Natural killer cell (primary cell): Measurements from ENCODE around the gene PFDN2. TPM values are rescaled to one million over a fixed set of nuclear protein-coding genes. Genes with fewer than 3 reads are reported as not detected.

Source experiments
- ATAC-seq, 3 donors: fragments of 150-1000 bp in 2 of 3; fragments of 200-7000 bp in 1 of 3; cut with Tn5 transposase; 1 replicate in 1 of 3; 2 replicates in 2 of 3; pipeline ENCODE4 v1.10.0; 2021; ENCODE audit warnings: mild to moderate bottlenecking in 2 of 3, moderate library complexity in 2 of 3
- DNase-seq, 2 donors: peaks; one replicate each; pipeline versions ENCODE4 v3.0.0 to v3.0.0-alpha.2; 2013 to 2021; ENCODE audit warnings: mixed read lengths in 1 of 2
- H3K27ac ChIP-seq: one replicate; pipeline ENCODE4 v1.5.1; 2013; ENCODE audit warnings: mild to moderate bottlenecking, low read length
- H3K27me3 ChIP-seq: one replicate; pipeline ENCODE4 v1.6.1; 2013; ENCODE audit warnings: low read length; ENCODE audit not compliant: control insufficient read depth, insufficient read depth
- H3K36me3 ChIP-seq: one replicate; pipeline ENCODE4 v1.6.1; 2013; ENCODE audit warnings: low read length; ENCODE audit not compliant: control insufficient read depth, insufficient read depth
- H3K4me1 ChIP-seq: one replicate; pipeline ENCODE4 v1.6.1; 2013; ENCODE audit warnings: low read length; ENCODE audit not compliant: control insufficient read depth, insufficient read depth
- H3K4me3 ChIP-seq: one replicate; pipeline ENCODE4 v1.5.1; 2013; ENCODE audit warnings: low read length
- H3K9me3 ChIP-seq: one replicate; pipeline ENCODE4 v1.6.1; 2013; ENCODE audit warnings: low read length; ENCODE audit not compliant: control insufficient read depth, insufficient read depth
- H3K27ac Mint-ChIP-seq, 2 donors: one replicate each; pipeline ENCODE4 v1.8.0; 2022; ENCODE audit warnings: mild to moderate bottlenecking in 2 of 2, mixed read lengths in 2 of 2, moderate library complexity in 1 of 2
- H3K27me3 Mint-ChIP-seq, 2 donors: one replicate each; pipeline ENCODE4 v1.8.0; 2022; ENCODE audit warnings: low read depth in 2 of 2, mixed read lengths in 2 of 2
- H3K36me3 Mint-ChIP-seq: one replicate; pipeline ENCODE4 v1.8.0; 2022; ENCODE audit warnings: mixed read lengths
- H3K4me1 Mint-ChIP-seq, 2 donors: one replicate each; pipeline ENCODE4 v1.8.0; 2022; ENCODE audit warnings: mixed read lengths in 2 of 2
- H3K4me3 Mint-ChIP-seq: one replicate; pipeline ENCODE4 v1.8.0; 2022; ENCODE audit warnings: mild to moderate bottlenecking, moderate library complexity, mixed read lengths
- H3K9me3 Mint-ChIP-seq, 2 donors: one replicate each; pipeline ENCODE4 v1.8.0; 2022; ENCODE audit warnings: mixed read lengths in 2 of 2
- CTCF ChIP-seq: fragments of 200-600 bp; IDR thresholded peaks from one replicate; pipeline ENCODE4 v1.8.0; 2022; ENCODE audit warnings: antibody characterized with exemption
- WGBS: methylation state at CpG from one replicate; pipeline ENCODE4 v1.1.7; 2013; ENCODE audit warnings: missing lambda C conversion rate; ENCODE audit not compliant: insufficient coverage; 5-methylcytosine and 5-hydroxymethylcytosine counted together
- intact Hi-C: fragments of 100-400 bp; cut with micrococcal nuclease; formaldehyde crosslinking; loops from one replicate; pipeline ENCODE4 v1.14.2; 2022
- total RNA-seq, 4 donors: library from RNA; stranded (reverse); fragments of 120-200 nt in 1 of 4; gene quantifications; one replicate each; pipeline versions ENCODE4 v1.2.3 to v1.2.4, GENCODE V29; 2013 to 2022

Gene PFDN2
- total RNA-seq, 3 donors from 2014 or later (not counting 1 experiment from before 2014, with no cell fraction given), result 31.6 to 40.0 (median 35.0) TPM

- H3K27ac Mint-ChIP-seq, result peak within 1 kb of the TSS; percentile 79 to 97
- H3K4me1 ChIP-seq, result peaks cover 28% of the 10 kb centered on the region
- WGBS, result 5% methylated on average over 60 of the region's 60 CpGs
- peaks cover 37 to 67% of the 10 kb centered on the region in 2 donors for H3K4me1 Mint-ChIP-seq
- DNase-seq (peak; percentile 93 to 96), ATAC-seq (peak; percentile 93 to 96 (median 95))
- peaks cover 22% of the 10 kb centered on the region for H3K36me3 ChIP-seq
- peaks cover 12% of the 10 kb centered on the region for H3K36me3 Mint-ChIP-seq
- H3K9me3 ChIP-seq, result no peaks in the 10 kb centered on the region
- H3K27me3 ChIP-seq, result no peaks in the 10 kb centered on the region
- H3K4me3 ChIP-seq, result peak within 1 kb of the TSS; percentile 86
- no peak for TF ChIP-seq CTCF
- peak within 1 kb of the TSS; percentile 84 for H3K27ac ChIP-seq
- H3K27me3 Mint-ChIP-seq, result no peaks in the 10 kb centered on the region
- peak within 1 kb of the TSS; percentile 91 for H3K4me3 Mint-ChIP-seq
- intact Hi-C loops, result no loop called here
- no peaks in the 10 kb centered on the region for H3K9me3 Mint-ChIP-seq
Observed at GRCh38 chr1:161159087-161159912, 41.5 kb upstream of the PFDN2 start, which contains the start of gene USP21. Gene USP21 (plus strand): TSS chr1:161159500. CDS start chr1:161160641, 1,141 bp downstream.

GRCh38 chr1:161158316-161159010 is 40.6 kb upstream of the PFDN2 start:
- H3K27ac Mint-ChIP-seq, result peak overlapping the region; percentile 79 to 97
- H3K4me1 Mint-ChIP-seq, result peaks cover 42 to 71% of the 10 kb centered on the region in 2 donors
- no peaks in the 10 kb centered on the region for H3K9me3 Mint-ChIP-seq
- no peak for TF ChIP-seq CTCF
- peak overlapping the region; percentile 84 for H3K27ac ChIP-seq
- H3K27me3 Mint-ChIP-seq, result no peaks in the 10 kb centered on the region
- peak overlapping the region; percentile 91 for H3K4me3 Mint-ChIP-seq
- intact Hi-C loops, result no loop called here
- ATAC-seq (no peak), DNase-seq (peak in 1 of 2 donors; percentile 31)
- H3K4me1 ChIP-seq, result peaks cover 30% of the 10 kb centered on the region
- 61% methylated on average over 9 of the region's 9 CpGs for WGBS
- H3K27me3 ChIP-seq, result no peaks in the 10 kb centered on the region
- H3K36me3 ChIP-seq, result peaks cover 22% of the 10 kb centered on the region
- H3K9me3 ChIP-seq, result no peaks in the 10 kb centered on the region
- no peak overlapping the region for H3K4me3 ChIP-seq
- H3K36me3 Mint-ChIP-seq, result peaks cover 12% of the 10 kb centered on the region

- ATAC-seq, result no peak
- Mint-ChIP-seq H3K9me3 (no peaks in the 10 kb centered on the region), H3K4me1 (peaks cover 43 to 66% of the 10 kb centered on the region in 2 donors), H3K36me3 (peaks cover 12% of the 10 kb centered on the region), H3K4me3 (peak overlapping the region; percentile 91), H3K27ac (peak overlapping the region; percentile 79 to 97), H3K27me3 (no peaks in the 10 kb centered on the region)
- Histone ChIP-seq H3K9me3 (no peaks in the 10 kb centered on the region), H3K4me1 (peaks cover 33% of the 10 kb centered on the region), H3K27ac (no peak overlapping the region), H3K36me3 (peaks cover 19% of the 10 kb centered on the region), H3K27me3 (no peaks in the 10 kb centered on the region), H3K4me3 (no peak overlapping the region)
- TF ChIP-seq CTCF, result no peak
- WGBS, result 100% methylated on average over 1 of the region's 1 CpG
- intact Hi-C loops, result no loop called here
- DNase-seq, result no peak
Observed at GRCh38 chr1:161157867-161158266, 40.0 kb upstream of the PFDN2 start.
